ENCODE results near the gene IFI35.

IFI35 gene

GRCh38 chr17:42980766-42981397, 25.7 kb upstream of the IFI35 start (continued):
- TF ChIP-seq PRDM2 (tag by site-specific recombination; IDR thresholded peaks at IDR 0.05; ENCODE audit: borderline replicate concordance) (0 out of 2 replicates have a peak, but pooled peaks have one; percentile 88), PRDM6 (tag by site-specific recombination; IDR thresholded peaks at IDR 0.05) (no peak), ZNF398 (tag by site-specific recombination; IDR thresholded peaks at IDR 0.05) (no peak), ZNF549 (tag by site-specific recombination; IDR thresholded peaks at IDR 0.05) (no peak), ZNF140 (tag by site-specific recombination; IDR thresholded peaks at IDR 0.05) (no peak), ZNF426 (tag by site-specific recombination; IDR thresholded peaks at IDR 0.05) (no peak), ZNF747 (tag by site-specific recombination; IDR thresholded peaks at IDR 0.05) (no peak), ZNF449 (tag by site-specific recombination; IDR thresholded peaks at IDR 0.05) (no peak), ZNF266 (tag by site-specific recombination; IDR thresholded peaks at IDR 0.05; ENCODE audit: low read depth) (no peak), ZNF521 (tag by site-specific recombination; IDR thresholded peaks at IDR 0.05) (no peak), ZNF335 (tag by site-specific recombination; conservative IDR thresholded peaks at IDR 0.05) (no peak; the same call in none of the 2 replicates), BCL11A (tag by site-specific recombination; IDR thresholded peaks at IDR 0.05; ENCODE audit: low read depth) (no peak), ZBTB49 (tag by site-specific recombination; IDR thresholded peaks at IDR 0.05; ENCODE audit: low read depth) (no peak), ZNF114 (tag by site-specific recombination; IDR thresholded peaks at IDR 0.05) (no peak), ZNF544 (tag by site-specific recombination; IDR thresholded peaks at IDR 0.05) (no peak), ZNF555 (tag by site-specific recombination; conservative IDR thresholded peaks at IDR 0.05) (no peak), ZNF645 (tag by site-specific recombination; IDR thresholded peaks at IDR 0.05) (no peak), MEIS1 (CRISPR knock-in tag; IDR thresholded peaks at IDR 0.05; ENCODE audit: borderline replicate concordance) (no peak), ZNF391 (tag by site-specific recombination; IDR thresholded peaks at IDR 0.05; ENCODE audit: borderline replicate concordance, low read depth) (no peak), ZNF600 (tag by site-specific recombination; IDR thresholded peaks at IDR 0.05) (peak; percentile 95), KLF9 (tag by site-specific recombination; IDR thresholded peaks at IDR 0.05; ENCODE audit: low read depth) (no peak), ZBTB26 (tag by site-specific recombination; optimal IDR thresholded peaks at IDR 0.05) (peak; percentile 53), ZNF292 (tag by site-specific recombination; IDR thresholded peaks at IDR 0.05; ENCODE audit: borderline replicate concordance, low read depth) (no peak)

All from HEK293 (cell line).